Stimulated activated CD8-positive, alpha-beta memory T cell treated with anti-CD3 and anti-CD28 coated beads, Interleukin-7, amount 100 ng/mL, for 48 hours (primary cell): ENCODE results near the gene SHC2.
"Not testable (repeated sequence)": the region's sequence is repeated elsewhere in the genome, so short reads cannot be mapped to it uniquely, and the experiment has no call there.

ENCODE experiments used
- DNase-seq, 2 donors: peaks; one replicate each; pipeline ENCODE4 v3.0.0-alpha.2; 2020; ENCODE audit warnings: low read depth in 1 of 2; ENCODE audit errors: extremely low read depth in 1 of 2

The SHC2 gene

GRCh38 chr19:425056-425455, 35.8 kb downstream of the SHC2 start:
- no peak for DNase-seq

GRCh38 chr19:424546-424945, 36.3 kb downstream of the SHC2 start:
- no peak for DNase-seq

GRCh38 chr19:423691-424466, 37.0 kb downstream of the SHC2 start:
- DNase-seq, result no peak

GRCh38 chr19:422917-423226, 38.0 kb downstream of the SHC2 start:
- DNase-seq, result not testable (repeated sequence)

GRCh38 chr19:422213-422916, 38.5 kb downstream of the SHC2 start:
- no peak for DNase-seq

- no peak for DNase-seq
These were observed 40.9 kb downstream of the SHC2 start for GRCh38 chr19:419721-420515.

- no peak for DNase-seq
These were observed 41.8 kb downstream of the SHC2 start for GRCh38 chr19:418761-419671.

GRCh38 chr19:416416-416815, 44.4 kb downstream of the SHC2 start:
- no peak for DNase-seq

GRCh38 chr19:415292-415691, 45.5 kb downstream of the SHC2 start:
- no peak for DNase-seq

- DNase-seq, result no peak
These were observed 46.9 kb downstream of the SHC2 start for GRCh38 chr19:413756-414420.

- DNase-seq, result no peak
These were observed 48.2 kb downstream of the SHC2 start for GRCh38 chr19:412356-413355.

- DNase-seq, result no peak
These were observed 49.0 kb downstream of the SHC2 start for GRCh38 chr19:411723-412355.

- not testable (repeated sequence) for DNase-seq
These were observed 49.6 kb downstream of the SHC2 start for GRCh38 chr19:411121-411722.

- DNase-seq, result no peak
These were observed 50.5 kb downstream of the SHC2 start for GRCh38 chr19:410243-410781.

- DNase-seq, result no peak
These were observed 51.2 kb downstream of the SHC2 start for GRCh38 chr19:409516-410242.

GRCh38 chr19:408902-409515, 51.8 kb downstream of the SHC2 start, which contains the start of gene C2CD4C:
Gene C2CD4C (minus strand): TSS chr19:409147. CDS start chr19:408361, 786 bp downstream.
- DNase-seq, result no peak
